Mesendoderm (in vitro differentiated cells): ENCODE measurements around the gene RBMS3.

Experiments
- DNase-seq: peaks from one replicate; pipeline ENCODE4 v3.0.0; 2013
- H2AK5ac ChIP-seq: 2 replicates; pipeline ENCODE4 v1.6.1; 2013; ENCODE audit warnings: low read length, inconsistent platforms
- H2BK120ac ChIP-seq: 2 replicates; pipeline ENCODE4 v1.6.1; 2013; ENCODE audit warnings: low read depth, mild to moderate bottlenecking, low read length, moderate library complexity, mixed read lengths
- H2BK15ac ChIP-seq: replicated peaks from 2 replicates; pipeline ENCODE4 v1.6.1; 2013; ENCODE audit warnings: low read depth, mild to moderate bottlenecking, moderate library complexity
- H2BK5ac ChIP-seq: 2 replicates; pipeline ENCODE4 v1.6.1; 2013; ENCODE audit warnings: low read length, inconsistent platforms
- H3K18ac ChIP-seq: 2 replicates; pipeline ENCODE4 v1.6.1; 2013; ENCODE audit warnings: mild to moderate bottlenecking, low read length, mixed read lengths
- H3K23ac ChIP-seq: one replicate; pipeline ENCODE4 v1.6.1; 2013; ENCODE audit warnings: low read length
- H3K27ac ChIP-seq: 2 replicates; pipeline ENCODE4 v1.5.1; 2013; ENCODE audit warnings: low read depth, mild to moderate bottlenecking, inconsistent platforms, low read length, moderate library complexity
- H3K27me3 ChIP-seq: 2 replicates; pipeline ENCODE4 v1.6.1; 2013; ENCODE audit warnings: low read length, control low read depth, mild to moderate bottlenecking, inconsistent platforms; ENCODE audit not compliant: insufficient read depth, poor library complexity
- H3K36me3 ChIP-seq: 2 replicates; pipeline ENCODE4 v1.6.1; 2013; ENCODE audit warnings: low read length, inconsistent platforms; ENCODE audit not compliant: control insufficient read depth, insufficient read depth
- H3K4ac ChIP-seq: one replicate; pipeline ENCODE4 v1.6.1; 2013; ENCODE audit warnings: low read depth, mild to moderate bottlenecking, low read length, moderate library complexity
- H3K4me1 ChIP-seq: 2 replicates; pipeline ENCODE4 v1.6.1; 2013; ENCODE audit warnings: low read depth, low read length, inconsistent platforms; ENCODE audit not compliant: control insufficient read depth
- H3K4me2 ChIP-seq: 2 replicates; pipeline ENCODE4 v1.6.1; 2013; ENCODE audit warnings: low read length
- H3K4me3 ChIP-seq: 2 replicates; pipeline ENCODE4 v1.5.1; 2013; ENCODE audit warnings: mild to moderate bottlenecking, low read length
- H3K56ac ChIP-seq: one replicate; pipeline ENCODE4 v1.6.1; 2013; ENCODE audit warnings: low read length
- H3K79me1 ChIP-seq: 2 replicates; pipeline ENCODE4 v1.6.1; 2013; ENCODE audit warnings: low read length, inconsistent platforms
- H3K79me2 ChIP-seq: 2 replicates; pipeline ENCODE4 v1.6.1; 2013; ENCODE audit warnings: mild to moderate bottlenecking, low read length; ENCODE audit not compliant: control insufficient read depth, insufficient read depth
- H3K9ac ChIP-seq: 2 replicates; pipeline ENCODE4 v1.6.1; 2013; ENCODE audit warnings: low read length, inconsistent platforms
- H4K5ac ChIP-seq: one replicate; pipeline ENCODE4 v1.6.1; 2013; ENCODE audit warnings: low read length
- H4K8ac ChIP-seq: one replicate; pipeline ENCODE4 v1.6.1; 2013; ENCODE audit warnings: low read depth, mild to moderate bottlenecking, control low read depth, low read length, moderate library complexity
- WGBS: extraction: QIAGEN DNeasy Blood & Tissue Kit; methylation state at CpG from one replicate; pipeline ENCODE4 v1.1.7; 2013; ENCODE audit warnings: low lambda C conversion rate, missing lambda C conversion rate; ENCODE audit not compliant: insufficient coverage; ENCODE audit errors: extremely low coverage; 5-methylcytosine and 5-hydroxymethylcytosine counted together

The RBMS3 gene

GRCh38 chr3:29926378-29926777 is 645.5 kb downstream of the RBMS3 start:
- no peak overlapping the region for H3K18ac ChIP-seq
- WGBS, result no CpG with 5 or more reads among the region's 2 CpGs
- H2AK5ac ChIP-seq, result no peak overlapping the region
- H3K36me3 ChIP-seq, result no peaks in the 10 kb centered on the region
- H4K8ac ChIP-seq, result peak overlapping the region; percentile 56
- no peak overlapping the region for H2BK15ac ChIP-seq
- H4K5ac ChIP-seq, result no peak overlapping the region
- no peak overlapping the region for H2BK5ac ChIP-seq
- no peaks in the 10 kb centered on the region for H3K27me3 ChIP-seq
- H3K79me2 ChIP-seq, result no peaks in the 10 kb centered on the region
- no peaks in the 10 kb centered on the region for H3K79me1 ChIP-seq
- H3K4me1 ChIP-seq, result no peaks in the 10 kb centered on the region
- no peak overlapping the region for H3K23ac ChIP-seq
- H3K9ac ChIP-seq, result no peak overlapping the region
- no peak overlapping the region for H3K27ac ChIP-seq
- no peak overlapping the region for H3K56ac ChIP-seq
- no peak overlapping the region for H3K4ac ChIP-seq
- no peak overlapping the region for H3K4me3 ChIP-seq
- no peak overlapping the region for H3K4me2 ChIP-seq
- DNase-seq, result no peak
- no peak overlapping the region for H2BK120ac ChIP-seq

GRCh38 chr3:29932696-29933325 is 651.9 kb downstream of the RBMS3 start:
- Histone ChIP-seq H2BK15ac (no peak overlapping the region), H3K79me1 (no peaks in the 10 kb centered on the region), H3K18ac (no peak overlapping the region), H3K4ac (no peak overlapping the region), H3K4me1 (peaks cover 2% of the 10 kb centered on the region), H3K79me2 (no peaks in the 10 kb centered on the region), H3K23ac (no peak overlapping the region), H3K27ac (no peak overlapping the region), H3K4me2 (no peak overlapping the region), H4K8ac (no peak overlapping the region), H3K27me3 (no peaks in the 10 kb centered on the region), H4K5ac (no peak overlapping the region), H3K36me3 (no peaks in the 10 kb centered on the region), H3K56ac (no peak overlapping the region), H2BK5ac (no peak overlapping the region), H2AK5ac (no peak overlapping the region), H2BK120ac (no peak overlapping the region), H3K4me3 (no peak overlapping the region), H3K9ac (no peak overlapping the region)
- DNase-seq, result no peak
- no CpG with 5 or more reads among the region's 2 CpGs for WGBS

- Histone ChIP-seq H4K8ac (no peak overlapping the region), H3K27ac (no peak overlapping the region), H3K27me3 (no peaks in the 10 kb centered on the region), H2BK15ac (no peak overlapping the region), H3K4me2 (no peak overlapping the region), H3K79me1 (no peaks in the 10 kb centered on the region), H2AK5ac (no peak overlapping the region), H3K18ac (no peak overlapping the region), H3K4me3 (no peak overlapping the region), H3K9ac (no peak overlapping the region), H3K56ac (no peak overlapping the region), H2BK5ac (no peak overlapping the region), H2BK120ac (no peak overlapping the region), H3K23ac (no peak overlapping the region), H3K4ac (no peak overlapping the region), H3K4me1 (peaks cover 2% of the 10 kb centered on the region), H4K5ac (no peak overlapping the region), H3K79me2 (no peaks in the 10 kb centered on the region), H3K36me3 (no peaks in the 10 kb centered on the region)
- no CpG with 5 or more reads among the region's 3 CpGs for WGBS
- no peak for DNase-seq
These were observed 653.1 kb downstream of the RBMS3 start for GRCh38 chr3:29933802-29934490.

GRCh38 chr3:29934751-29935150 is 653.9 kb downstream of the RBMS3 start:
- Histone ChIP-seq H4K5ac (no peak overlapping the region), H3K4me3 (no peak overlapping the region), H2AK5ac (no peak overlapping the region), H3K27ac (no peak overlapping the region), H3K4me1 (peaks cover 2% of the 10 kb centered on the region), H3K56ac (no peak overlapping the region), H3K18ac (no peak overlapping the region), H3K9ac (no peak overlapping the region), H3K36me3 (no peaks in the 10 kb centered on the region), H3K4ac (no peak overlapping the region), H3K23ac (no peak overlapping the region), H2BK120ac (no peak overlapping the region), H3K79me1 (no peaks in the 10 kb centered on the region), H3K4me2 (no peak overlapping the region), H4K8ac (no peak overlapping the region), H2BK5ac (no peak overlapping the region), H3K79me2 (no peaks in the 10 kb centered on the region), H2BK15ac (no peak overlapping the region), H3K27me3 (no peaks in the 10 kb centered on the region)
- no peak for DNase-seq
- WGBS, result no CpG with 5 or more reads among the region's 4 CpGs

DNA sequence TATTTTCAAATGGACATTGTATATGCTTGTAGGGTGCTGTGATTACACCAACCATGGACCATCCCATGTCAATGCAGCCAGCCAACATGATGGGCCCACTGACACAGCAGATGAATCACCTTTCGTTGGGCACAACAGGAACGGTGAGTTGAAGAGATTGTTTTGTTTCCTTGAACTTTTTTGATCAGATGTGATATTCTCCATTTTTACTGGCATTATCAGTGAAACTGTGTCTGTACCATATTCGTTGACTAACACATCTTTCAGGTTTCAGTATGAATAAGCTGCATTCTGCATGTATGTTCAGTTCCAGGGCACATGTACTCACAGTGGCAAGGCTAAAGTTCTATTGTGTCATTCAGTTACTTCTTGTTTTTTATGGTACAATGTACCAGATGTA is 655.2 kb downstream of the RBMS3 start:
- no CpG with 5 or more reads among the region's 3 CpGs for WGBS
- DNase-seq, result no peak
- no peak overlapping the region for H4K8ac ChIP-seq

More for the DNA sequence above, 655.2 kb downstream of the RBMS3 start:
- Histone ChIP-seq H3K4me2 (no peak overlapping the region), H2BK15ac (no peak overlapping the region), H3K4ac (no peak overlapping the region), H2BK5ac (no peak overlapping the region), H3K79me1 (no peaks in the 10 kb centered on the region), H4K5ac (no peak overlapping the region), H3K4me1 (peaks cover 2% of the 10 kb centered on the region), H3K23ac (no peak overlapping the region), H2BK120ac (no peak overlapping the region), H3K27ac (no peak overlapping the region), H3K4me3 (no peak overlapping the region), H3K27me3 (no peaks in the 10 kb centered on the region), H2AK5ac (no peak overlapping the region), H3K18ac (no peak overlapping the region), H3K9ac (no peak overlapping the region), H3K56ac (no peak overlapping the region), H3K36me3 (no peaks in the 10 kb centered on the region), H3K79me2 (no peaks in the 10 kb centered on the region)
